Loucy (cell line): ENCODE results near the gene RANBP9.

Source experiments
- CTCF ChIP-seq: fragments of 200-600 bp; sonication (generic); conservative IDR thresholded peaks from 2 replicates; pipeline ENCODE4 v1.5.1; 2014; ENCODE audit warnings: mild to moderate bottlenecking, antibody characterized with exemption, low read length
- EZH2phosphoT487 ChIP-seq: fragments of 200-600 bp; IDR thresholded peaks from 2 replicates; pipeline ENCODE4 v1.6.1; 2018; ENCODE audit warnings: antibody characterized with exemption, mild to moderate bottlenecking, moderate library complexity, borderline replicate concordance

- TF ChIP-seq CTCF (no peak), EZH2phosphoT487 (no peak)
These were observed 6.5 kb upstream of the RANBP9 start for GRCh38 chr6:13718123-13718458.
